OCI-LY7 (cell line): Measurements from ENCODE around the gene MANBA. TPM values are rescaled to one million over a fixed set of nuclear protein-coding genes. Genes with fewer than 3 reads are reported as not detected.

Experiments
- BruUV-seq: library from RNA; stranded (reverse); fragments of 400-500 nt; replicated peaks from 2 replicates; lab custom pipeline; 2021; lab: Mats Ljungman, UMichigan
- CTCF ChIA-PET: fragments of 300-600 bp; sonication (Branson Sonifier 250); formaldehyde crosslinking; loops from one replicate; lab custom pipeline; 2022; ENCODE audit warnings: antibody characterized with exemption; ENCODE audit not compliant: unreplicated experiment; lab: Charles Lee
- POLR2A ChIA-PET: fragments of 300-600 bp; sonication (Branson Sonifier 250); formaldehyde crosslinking; loops from one replicate; lab custom pipeline; 2022; ENCODE audit warnings: antibody characterized with exemption; lab: Charles Lee
- DNase-seq: peaks from one replicate; pipeline ENCODE4 v3.0.0-alpha.2; 2015; ENCODE audit warnings: low spot score
- H2AFZ ChIP-seq: fragments of 200-600 bp; sonication (generic), shearing (Covaris generic); 2 replicates; pipeline ENCODE4 v1.6.1; 2014; ENCODE audit warnings: mild to moderate bottlenecking, antibody characterized with exemption, low read length, moderate library complexity
- H3K27ac ChIP-seq: fragments of 200-600 bp; sonication (generic); 2 replicates; pipeline ENCODE4 v1.5.1; 2014; ENCODE audit warnings: mixed run types, low read depth, mild to moderate bottlenecking, moderate library complexity, low read length, inconsistent platforms; ENCODE audit not compliant: poor library complexity, severe bottlenecking
- H3K36me3 ChIP-seq: fragments of 200-600 bp; sonication (generic); 2 replicates; pipeline ENCODE4 v1.6.1; 2014; ENCODE audit warnings: mild to moderate bottlenecking, antibody characterized with exemption, low read length, moderate library complexity, mixed read lengths; ENCODE audit not compliant: insufficient read depth
- H3K4me1 ChIP-seq: fragments of 200-600 bp; sonication (generic); 2 replicates; pipeline ENCODE4 v1.5.1; 2014; ENCODE audit warnings: mild to moderate bottlenecking, low read length; ENCODE audit not compliant: insufficient read depth, poor library complexity, severe bottlenecking
- H3K4me2 ChIP-seq: fragments of 200-600 bp; sonication (generic); 2 replicates; pipeline ENCODE4 v1.6.1; 2014; ENCODE audit warnings: mild to moderate bottlenecking, low read length
- H3K4me3 ChIP-seq: fragments of 200-600 bp; sonication (generic); 2 replicates; pipeline ENCODE4 v1.5.1; 2014; ENCODE audit warnings: mild to moderate bottlenecking, low read depth, low read length; ENCODE audit not compliant: poor library complexity, severe bottlenecking
- H3K79me2 ChIP-seq: fragments of 200-600 bp; sonication (generic); 2 replicates; pipeline ENCODE4 v1.6.1; 2016; ENCODE audit warnings: low read depth, mild to moderate bottlenecking, low read length, moderate library complexity, mixed read lengths; ENCODE audit not compliant: insufficient read depth
- H3K9me2 ChIP-seq: fragments of 200-600 bp; sonication (generic); 2 replicates; pipeline ENCODE4 v1.6.1; 2016; ENCODE audit warnings: mild to moderate bottlenecking, low read length, mixed read lengths; ENCODE audit not compliant: insufficient read depth
- H3K9me3 ChIP-seq: fragments of 200-600 bp; sonication (generic); 2 replicates; pipeline ENCODE4 v1.6.1; 2014; ENCODE audit warnings: mild to moderate bottlenecking, mixed run types, low read length, mixed read lengths
- H4K20me1 ChIP-seq: fragments of 200-600 bp; sonication (generic); 2 replicates; pipeline ENCODE4 v1.6.1; 2014; ENCODE audit warnings: mild to moderate bottlenecking, antibody characterized with exemption, low read length, moderate library complexity, mixed read lengths; ENCODE audit not compliant: insufficient read depth
- EZH2phosphoT487 ChIP-seq: fragments of 200-600 bp; sonication (generic); IDR thresholded peaks from 2 replicates; pipeline ENCODE4 v1.6.1; 2018; ENCODE audit warnings: low read depth, borderline replicate concordance, mild to moderate bottlenecking, mixed run types, antibody characterized with exemption, low read length, moderate library complexity, mixed read lengths
- intact Hi-C: fragments of 100-400 bp; cut with micrococcal nuclease; formaldehyde crosslinking; loops from one replicate; pipeline ENCODE4 v1.10.0; 2022; ENCODE audit not compliant: unreplicated experiment
- total RNA-seq, 2 experiments: library from RNA; depleted of rRNA in 1 of 2; stranded (reverse); fragments of >200 nt in 1 of 2; shearing (Covaris generic) in 1 of 2; gene quantifications; 2 replicates each; pipeline ENCODE4 v1.2.3, GENCODE V29; 2014 to 2022
- TF ChIP-seq, protein P1 (sequence below): fragments of 200-600 bp; sonication (generic); conservative IDR thresholded peaks from 2 replicates; pipeline ENCODE4 v1.5.1; 2014; ENCODE audit warnings: mild to moderate bottlenecking, antibody characterized with exemption, low read length, moderate library complexity, mixed read lengths

MANBA gene
- total RNA-seq, 2 experiments from 2014 or later, result 22.8 to 30.0 TPM

DNA sequence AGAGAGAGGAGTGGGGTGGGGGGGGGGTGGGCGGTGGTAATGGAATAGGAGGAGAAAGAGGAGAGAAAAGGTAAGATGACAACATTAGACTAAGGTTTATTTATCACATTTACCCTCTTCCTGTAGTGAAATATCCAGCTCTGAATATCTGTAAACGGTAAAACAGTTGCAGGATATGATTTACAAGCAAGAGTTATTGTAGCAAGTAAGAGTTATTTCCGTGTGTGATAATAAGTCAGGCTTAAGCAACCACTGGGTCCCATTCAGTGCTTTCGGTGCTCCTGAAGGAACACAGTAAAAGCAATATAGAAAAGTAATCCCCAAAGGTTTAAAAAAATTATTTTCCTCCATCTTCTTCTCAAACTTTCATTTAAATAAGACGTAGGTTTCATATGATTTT lies 103.6 kb downstream of the MANBA start:
- no peak for DNase-seq
- intact Hi-C loops, result no loop called here
- H2AFZ ChIP-seq, result no peak overlapping the region
- H4K20me1 ChIP-seq, result no peaks in the 10 kb centered on the region
- no peak overlapping the region for H3K4me3 ChIP-seq
- no peak overlapping the region for H3K27ac ChIP-seq
- CTCF ChIA-PET, result no interaction called here
- no TSS peak for BruUV-seq
- no peaks in the 10 kb centered on the region for H3K9me2 ChIP-seq
- TF ChIP-seq, protein P1, sequence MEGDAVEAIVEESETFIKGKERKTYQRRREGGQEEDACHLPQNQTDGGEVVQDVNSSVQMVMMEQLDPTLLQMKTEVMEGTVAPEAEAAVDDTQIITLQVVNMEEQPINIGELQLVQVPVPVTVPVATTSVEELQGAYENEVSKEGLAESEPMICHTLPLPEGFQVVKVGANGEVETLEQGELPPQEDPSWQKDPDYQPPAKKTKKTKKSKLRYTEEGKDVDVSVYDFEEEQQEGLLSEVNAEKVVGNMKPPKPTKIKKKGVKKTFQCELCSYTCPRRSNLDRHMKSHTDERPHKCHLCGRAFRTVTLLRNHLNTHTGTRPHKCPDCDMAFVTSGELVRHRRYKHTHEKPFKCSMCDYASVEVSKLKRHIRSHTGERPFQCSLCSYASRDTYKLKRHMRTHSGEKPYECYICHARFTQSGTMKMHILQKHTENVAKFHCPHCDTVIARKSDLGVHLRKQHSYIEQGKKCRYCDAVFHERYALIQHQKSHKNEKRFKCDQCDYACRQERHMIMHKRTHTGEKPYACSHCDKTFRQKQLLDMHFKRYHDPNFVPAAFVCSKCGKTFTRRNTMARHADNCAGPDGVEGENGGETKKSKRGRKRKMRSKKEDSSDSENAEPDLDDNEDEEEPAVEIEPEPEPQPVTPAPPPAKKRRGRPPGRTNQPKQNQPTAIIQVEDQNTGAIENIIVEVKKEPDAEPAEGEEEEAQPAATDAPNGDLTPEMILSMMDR, result no peak
- no peak for TF ChIP-seq EZH2phosphoT487
- H3K9me3 ChIP-seq, result no peaks in the 10 kb centered on the region
- H3K4me2 ChIP-seq, result no peak overlapping the region
- POLR2A ChIA-PET, result no interaction called here
- H3K4me1 ChIP-seq, result no peaks in the 10 kb centered on the region
- H3K36me3 ChIP-seq, result no peaks in the 10 kb centered on the region; the same call in 1 of the 2 replicates
- no peaks in the 10 kb centered on the region for H3K79me2 ChIP-seq

DNA sequence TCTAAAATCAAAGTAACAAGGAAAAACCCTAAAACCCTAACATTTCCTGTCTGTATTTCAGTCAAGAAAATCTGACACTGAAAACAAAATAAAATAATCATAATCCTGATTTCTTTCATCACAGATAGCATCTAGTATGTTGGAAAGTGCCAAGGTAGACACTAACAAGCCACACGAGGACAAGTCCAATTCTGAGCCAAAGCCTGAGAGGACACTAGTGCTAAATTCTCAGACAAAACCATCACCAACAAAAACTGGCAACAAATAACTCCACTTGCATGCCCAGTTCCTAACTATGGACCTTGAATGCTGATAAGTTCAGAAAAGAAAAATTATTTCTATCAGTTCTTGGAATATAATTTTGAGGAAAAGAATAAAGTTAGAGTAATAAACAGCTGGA lies 113.7 kb downstream of the MANBA start:
- Histone ChIP-seq H3K4me3 (no peak overlapping the region), H3K27ac (no peak overlapping the region), H3K9me3 (no peaks in the 10 kb centered on the region), H3K4me1 (no peaks in the 10 kb centered on the region), H2AFZ (no peak overlapping the region), H3K4me2 (no peak overlapping the region), H3K36me3 (peaks cover 31% of the 10 kb centered on the region), H4K20me1 (no peaks in the 10 kb centered on the region), H3K9me2 (no peaks in the 10 kb centered on the region), H3K79me2 (no peaks in the 10 kb centered on the region)
- intact Hi-C loops, result no loop called here
- ChIA-PET POLR2A (interaction anchor here (0.7 kb wide), 1 partner anchor 454 kb away, joined by 3 read pairs; no protein-coding TSS in a partner anchor), CTCF (no interaction called here)
- BruUV-seq, result no TSS peak
- no peak for DNase-seq
- TF ChIP-seq, protein P1, result no peak
- TF ChIP-seq EZH2phosphoT487, result no peak

DNA sequence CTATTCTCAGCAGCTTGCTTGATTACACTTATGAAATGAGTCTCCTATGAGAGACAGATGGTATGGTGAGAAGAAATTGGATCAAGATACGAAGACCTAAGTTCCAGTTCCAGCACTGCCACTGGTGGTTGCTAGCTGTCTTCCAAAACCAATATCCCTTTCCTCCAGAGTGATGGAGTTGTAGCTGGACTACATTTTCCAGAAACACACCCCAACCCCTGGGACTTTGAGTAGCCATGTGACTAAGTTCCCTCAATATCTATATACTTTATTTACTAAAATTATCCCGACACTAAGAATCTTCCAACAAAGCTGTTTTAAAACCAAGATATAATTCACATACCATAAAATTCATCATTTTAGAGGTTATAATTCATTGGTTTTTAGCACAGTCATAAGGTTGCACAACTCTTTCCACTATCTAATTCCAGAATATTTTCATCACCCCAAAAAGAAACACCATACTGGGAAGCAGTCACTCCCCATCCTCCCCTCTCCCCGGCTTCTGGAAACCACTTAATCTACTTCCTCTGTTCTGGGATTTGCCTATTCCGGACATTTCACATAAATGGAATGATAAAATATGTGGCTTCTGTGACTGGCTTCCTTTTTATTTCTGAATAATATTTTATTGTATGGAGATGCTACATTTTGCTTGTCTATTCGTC lies 118.0 kb downstream of the MANBA start:
- H3K4me1 ChIP-seq, result no peaks in the 10 kb centered on the region
- no peak overlapping the region for H3K4me3 ChIP-seq
- intact Hi-C loops, result no loop called here
- POLR2A ChIA-PET, result no interaction called here
- BruUV-seq, result no TSS peak
- no peaks in the 10 kb centered on the region for H3K9me2 ChIP-seq
- no peak for DNase-seq
- no peak for TF ChIP-seq EZH2phosphoT487
- TF ChIP-seq, protein P1, result no peak
- CTCF ChIA-PET, result no interaction called here
- H3K27ac ChIP-seq, result no peak overlapping the region
- H4K20me1 ChIP-seq, result no peaks in the 10 kb centered on the region
- H3K4me2 ChIP-seq, result no peak overlapping the region
- H3K79me2 ChIP-seq, result no peaks in the 10 kb centered on the region
- no peak overlapping the region for H2AFZ ChIP-seq
- no peaks in the 10 kb centered on the region for H3K9me3 ChIP-seq
- peaks cover 19% of the 10 kb centered on the region for H3K36me3 ChIP-seq
